ENCODE data around the gene STK32C.

Gene STK32C

DNA sequence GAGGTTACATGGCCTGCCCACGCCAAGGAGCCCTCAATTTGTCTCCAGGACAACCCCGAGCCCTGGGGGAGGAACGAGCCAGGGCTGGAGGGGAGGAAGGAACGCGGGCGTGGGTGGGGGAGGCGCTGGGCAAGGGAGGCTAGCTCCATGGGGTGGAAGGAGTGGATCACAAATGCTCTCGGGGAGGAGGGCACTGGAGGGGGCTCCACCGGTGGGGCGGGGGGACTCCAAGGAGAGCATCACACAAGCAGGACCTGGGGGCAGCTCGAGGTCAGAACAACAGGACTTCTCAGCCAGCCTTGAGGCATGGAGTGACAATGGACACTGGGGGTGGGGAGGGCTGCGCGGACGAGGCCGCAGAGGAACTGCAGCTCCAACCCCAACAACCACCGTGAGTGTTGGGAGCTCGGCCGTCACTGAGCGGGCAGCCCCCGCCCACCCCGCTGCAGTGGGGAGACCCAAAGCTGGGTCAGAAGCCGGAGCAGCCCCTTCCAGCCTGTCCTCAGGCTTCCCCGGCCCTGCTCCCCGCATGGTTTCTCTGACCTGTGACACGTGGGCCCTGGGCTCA is 41.1 kb downstream of the STK32C start:
- Mint-ChIP-seq H3K4me1 (peaks cover 77% of the 10 kb centered on the region), H3K27me3 (ENCODE audit: low read depth, poor library complexity) (peaks cover 8% of the 10 kb centered on the region), H3K27ac (no peak overlapping the region), H3K36me3 (ENCODE audit: low read depth) (no peaks in the 10 kb centered on the region), H3K4me3 (no peak overlapping the region), H3K9me3 (no peaks in the 10 kb centered on the region)
- TF ChIP-seq, protein P1, sequence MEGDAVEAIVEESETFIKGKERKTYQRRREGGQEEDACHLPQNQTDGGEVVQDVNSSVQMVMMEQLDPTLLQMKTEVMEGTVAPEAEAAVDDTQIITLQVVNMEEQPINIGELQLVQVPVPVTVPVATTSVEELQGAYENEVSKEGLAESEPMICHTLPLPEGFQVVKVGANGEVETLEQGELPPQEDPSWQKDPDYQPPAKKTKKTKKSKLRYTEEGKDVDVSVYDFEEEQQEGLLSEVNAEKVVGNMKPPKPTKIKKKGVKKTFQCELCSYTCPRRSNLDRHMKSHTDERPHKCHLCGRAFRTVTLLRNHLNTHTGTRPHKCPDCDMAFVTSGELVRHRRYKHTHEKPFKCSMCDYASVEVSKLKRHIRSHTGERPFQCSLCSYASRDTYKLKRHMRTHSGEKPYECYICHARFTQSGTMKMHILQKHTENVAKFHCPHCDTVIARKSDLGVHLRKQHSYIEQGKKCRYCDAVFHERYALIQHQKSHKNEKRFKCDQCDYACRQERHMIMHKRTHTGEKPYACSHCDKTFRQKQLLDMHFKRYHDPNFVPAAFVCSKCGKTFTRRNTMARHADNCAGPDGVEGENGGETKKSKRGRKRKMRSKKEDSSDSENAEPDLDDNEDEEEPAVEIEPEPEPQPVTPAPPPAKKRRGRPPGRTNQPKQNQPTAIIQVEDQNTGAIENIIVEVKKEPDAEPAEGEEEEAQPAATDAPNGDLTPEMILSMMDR (IDR thresholded peaks at IDR 0.05), result no peak
- DNase-seq, result no peak

DNA sequence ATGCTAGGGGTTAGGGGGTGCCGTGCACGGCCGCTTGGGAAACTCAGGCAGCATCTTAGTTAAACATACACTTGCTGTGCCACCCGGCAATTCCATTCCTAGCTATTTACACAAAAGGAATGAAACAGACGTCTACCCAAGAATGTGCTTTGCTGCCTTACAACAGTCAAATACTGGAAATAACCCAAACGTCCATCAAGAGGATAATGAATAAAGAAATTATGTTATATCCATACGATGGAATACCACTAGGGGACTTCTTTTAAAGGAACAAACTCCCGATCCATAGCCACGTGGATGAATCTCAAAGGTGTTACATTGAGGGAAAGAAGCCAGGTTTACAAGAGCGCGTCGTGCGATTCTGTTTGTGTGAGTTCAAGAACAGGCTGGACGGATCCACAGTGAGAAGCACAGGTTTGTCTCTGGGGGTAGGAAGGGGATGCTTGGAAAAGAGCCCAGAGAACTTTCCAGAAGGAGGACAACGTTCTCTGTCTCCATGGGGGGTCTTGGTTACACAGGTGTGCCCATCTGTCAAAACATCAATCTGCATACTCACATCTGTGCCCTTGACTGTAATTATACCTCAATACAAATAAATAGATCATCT is 41.8 kb downstream of the STK32C start:
- peaks cover 8% of the 10 kb centered on the region for H3K27me3 Mint-ChIP-seq (ENCODE audit: low read depth, poor library complexity)
- H3K4me1 Mint-ChIP-seq, result peaks cover 76% of the 10 kb centered on the region
- H3K27ac Mint-ChIP-seq, result peak overlapping the region; percentile 70
- H3K36me3 Mint-ChIP-seq (ENCODE audit: low read depth), result no peaks in the 10 kb centered on the region
- TF ChIP-seq, protein P1 (IDR thresholded peaks at IDR 0.05), result no peak
- no peak for DNase-seq
- no peaks in the 10 kb centered on the region for H3K9me3 Mint-ChIP-seq
- H3K4me3 Mint-ChIP-seq, result no peak overlapping the region

DNA sequence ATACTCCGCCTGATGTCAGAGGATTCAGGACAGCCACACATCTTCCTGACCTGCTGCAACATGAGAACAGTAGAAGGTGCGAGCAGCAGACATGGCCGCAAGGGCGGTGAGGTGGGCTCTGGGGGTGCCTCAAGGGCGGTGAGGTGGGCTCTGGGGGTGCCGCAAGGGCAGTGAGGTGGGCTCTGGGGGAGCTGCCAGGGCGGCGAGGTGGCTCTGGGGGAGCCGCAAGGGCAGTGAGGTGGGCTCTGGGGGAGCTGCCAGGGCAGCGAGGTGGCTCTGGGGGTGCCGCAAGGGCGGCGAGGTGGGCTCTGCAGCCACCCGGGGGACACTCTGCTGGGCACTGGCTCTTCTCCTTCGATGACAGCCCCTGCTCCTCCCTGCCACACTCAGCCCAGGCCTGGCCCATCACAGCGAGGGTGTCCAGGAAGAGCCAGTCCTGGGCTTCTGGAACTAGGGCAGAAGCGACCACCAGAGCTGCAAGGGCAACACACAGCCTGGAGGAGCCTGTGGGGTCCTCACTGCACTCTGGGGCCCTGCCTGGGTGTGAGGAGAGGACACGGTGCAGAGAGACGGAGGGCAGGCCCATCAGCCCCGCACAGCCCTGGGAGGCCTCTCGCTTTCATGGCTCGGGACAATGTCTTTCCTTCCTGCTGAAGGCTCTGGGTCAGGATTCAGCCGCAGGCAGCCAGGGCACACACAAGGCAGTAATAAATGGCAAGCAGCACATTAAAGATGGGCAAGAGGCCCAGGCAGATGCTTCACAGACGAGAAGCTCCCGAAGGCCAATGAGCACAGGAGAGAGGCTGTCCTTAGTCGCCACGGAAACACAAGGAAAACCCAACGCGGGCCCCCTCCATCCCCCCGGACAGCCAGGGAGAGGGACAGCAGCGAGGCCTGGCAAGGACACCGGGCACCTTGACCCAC is 42.5 kb downstream of the STK32C start:
- Mint-ChIP-seq H3K36me3 (ENCODE audit: low read depth) (no peaks in the 10 kb centered on the region), H3K4me3 (no peak overlapping the region)
- DNase-seq, result no peak

GRCh38 chr10:132264306-132264950 is 43.3 kb downstream of the STK32C start:
- H3K4me1 Mint-ChIP-seq, result peaks cover 71% of the 10 kb centered on the region
- H3K4me3 Mint-ChIP-seq, result no peak overlapping the region
- no peaks in the 10 kb centered on the region for H3K9me3 Mint-ChIP-seq
- H3K27ac Mint-ChIP-seq, result no peak overlapping the region
- no peak for DNase-seq
- no peaks in the 10 kb centered on the region for H3K36me3 Mint-ChIP-seq (ENCODE audit: low read depth)
- TF ChIP-seq, protein P1 (IDR thresholded peaks at IDR 0.05), result no peak
- H3K27me3 Mint-ChIP-seq (ENCODE audit: low read depth, poor library complexity), result peaks cover 8% of the 10 kb centered on the region

More for the DNA sequence above, 42.5 kb downstream of the STK32C start:
- TF ChIP-seq, protein P1 (IDR thresholded peaks at IDR 0.05), result no peak
- Mint-ChIP-seq H3K9me3 (no peaks in the 10 kb centered on the region), H3K4me1 (peaks cover 76% of the 10 kb centered on the region), H3K27ac (no peak overlapping the region), H3K27me3 (ENCODE audit: low read depth, poor library complexity) (peaks cover 8% of the 10 kb centered on the region)

- peaks cover 69% of the 10 kb centered on the region for H3K4me1 Mint-ChIP-seq
- TF ChIP-seq, protein P1 (IDR thresholded peaks at IDR 0.05), result no peak
These were observed 43.9 kb downstream of the STK32C start for GRCh38 chr10:132263866-132264265.

More at GRCh38 chr10:132263866-132264265, 43.9 kb downstream of the STK32C start:
- DNase-seq, result no peak
- Mint-ChIP-seq H3K27ac (no peak overlapping the region), H3K9me3 (no peaks in the 10 kb centered on the region), H3K4me3 (no peak overlapping the region), H3K27me3 (ENCODE audit: low read depth, poor library complexity) (peaks cover 8% of the 10 kb centered on the region), H3K36me3 (ENCODE audit: low read depth) (no peaks in the 10 kb centered on the region)

All from nephron progenitor cell (in vitro differentiated cells).